Trophoblast cell (in vitro differentiated cells and primary cell): ENCODE data around the gene AP2A2.

ENCODE experiments used
- DNase-seq, 2 donors: peaks; one replicate each; pipeline ENCODE4 v3.0.0-alpha.2; 2016
- H2AFZ ChIP-seq: 2 replicates; pipeline ENCODE4 v1.6.1; 2013; ENCODE audit warnings: low read length, moderate library complexity, mild to moderate bottlenecking; ENCODE audit not compliant: insufficient read depth, poor library complexity
- H2AK5ac ChIP-seq: 2 replicates; pipeline ENCODE4 v1.6.1; 2013; ENCODE audit warnings: mild to moderate bottlenecking, low read length
- H2BK120ac ChIP-seq: 2 replicates; pipeline ENCODE4 v1.6.1; 2013; ENCODE audit warnings: low read length, mild to moderate bottlenecking, moderate library complexity; ENCODE audit not compliant: insufficient read depth, poor library complexity
- H2BK12ac ChIP-seq: 2 replicates; pipeline ENCODE4 v1.6.1; 2013; ENCODE audit warnings: mild to moderate bottlenecking, low read length, moderate library complexity
- H2BK5ac ChIP-seq: 2 replicates; pipeline ENCODE4 v1.6.1; 2013; ENCODE audit warnings: low read length, low read depth, moderate library complexity, mild to moderate bottlenecking; ENCODE audit not compliant: poor library complexity
- H3K14ac ChIP-seq: 2 replicates; pipeline ENCODE4 v1.6.1; 2013; ENCODE audit warnings: mild to moderate bottlenecking, low read length
- H3K18ac ChIP-seq: 2 replicates; pipeline ENCODE4 v1.6.1; 2013; ENCODE audit warnings: mild to moderate bottlenecking, low read length
- H3K23ac ChIP-seq: 2 replicates; pipeline ENCODE4 v1.6.1; 2013; ENCODE audit warnings: low read length
- H3K27ac ChIP-seq: 2 replicates; pipeline ENCODE4 v1.5.1; 2013; ENCODE audit warnings: low read depth, mild to moderate bottlenecking, inconsistent platforms, low read length, moderate library complexity
- H3K27me3 ChIP-seq: 2 replicates; pipeline ENCODE4 v1.6.1; 2013; ENCODE audit warnings: inconsistent platforms, mild to moderate bottlenecking, low read length, moderate library complexity; ENCODE audit not compliant: insufficient read depth
- H3K36me3 ChIP-seq, 2 experiments: 1 replicate in 1 of 2; 2 replicates in 1 of 2; pipeline ENCODE4 v1.6.1; 2013; ENCODE audit warnings: low read length in 2 of 2, mild to moderate bottlenecking in 2 of 2, moderate library complexity in 1 of 2; ENCODE audit not compliant: insufficient read depth in 2 of 2, control insufficient read depth in 1 of 2
- H3K4ac ChIP-seq: 2 replicates; pipeline ENCODE4 v1.6.1; 2013; ENCODE audit warnings: low read depth, mild to moderate bottlenecking, low read length, moderate library complexity
- H3K4me1 ChIP-seq, 2 experiments: 1 replicate in 1 of 2; 2 replicates in 1 of 2; pipeline ENCODE4 v1.6.1; 2013; ENCODE audit warnings: low read length in 2 of 2, mild to moderate bottlenecking in 2 of 2, moderate library complexity in 1 of 2; ENCODE audit not compliant: insufficient read depth in 2 of 2, control insufficient read depth in 1 of 2
- H3K4me2 ChIP-seq: 2 replicates; pipeline ENCODE4 v1.6.1; 2013; ENCODE audit warnings: inconsistent platforms, mild to moderate bottlenecking, low read length, moderate library complexity
- H3K4me3 ChIP-seq: 2 replicates; pipeline ENCODE4 v1.5.1; 2013; ENCODE audit warnings: mild to moderate bottlenecking, low read depth, low read length, inconsistent platforms
- H3K79me1 ChIP-seq: one replicate; pipeline ENCODE4 v1.6.1; 2013; ENCODE audit warnings: low read length
- H3K79me2 ChIP-seq: 2 replicates; pipeline ENCODE4 v1.6.1; 2013; ENCODE audit warnings: low read length, mild to moderate bottlenecking; ENCODE audit not compliant: control insufficient read depth, insufficient read depth, poor library complexity
- H3K9ac ChIP-seq: 2 replicates; pipeline ENCODE4 v1.6.1; 2013; ENCODE audit warnings: mild to moderate bottlenecking, low read length
- H3K9me3 ChIP-seq: 2 replicates; pipeline ENCODE4 v1.6.1; 2013; ENCODE audit warnings: low read depth, mild to moderate bottlenecking, control low read depth, inconsistent platforms, low read length; ENCODE audit not compliant: insufficient read depth
- H4K12ac ChIP-seq: 2 replicates; pipeline ENCODE4 v1.6.1; 2013; ENCODE audit warnings: low read depth, mild to moderate bottlenecking, low read length, moderate library complexity
- H4K8ac ChIP-seq: 2 replicates; pipeline ENCODE4 v1.6.1; 2013; ENCODE audit warnings: low read depth, mild to moderate bottlenecking, low read length, moderate library complexity
- H4K91ac ChIP-seq: one replicate; pipeline ENCODE4 v1.6.1; 2013; ENCODE audit warnings: low read depth, mild to moderate bottlenecking, low read length, moderate library complexity
- WGBS: extraction: QIAGEN DNeasy Blood & Tissue Kit; methylation state at CpG from one replicate; pipeline ENCODE4 v1.1.7; 2013; ENCODE audit warnings: missing lambda C conversion rate; ENCODE audit not compliant: insufficient read length, insufficient coverage; ENCODE audit errors: extremely low coverage; 5-methylcytosine and 5-hydroxymethylcytosine counted together

AP2A2 gene

GRCh38 chr11:1043563-1044096 is 118.0 kb downstream of the AP2A2 start:
- H3K9me3 ChIP-seq: peaks cover 4% of the 10 kb centered on the region

GRCh38 chr11:1044160-1044559 is 118.5 kb downstream of the AP2A2 start:
- H3K18ac ChIP-seq: no peak overlapping the region
- H3K4me2 ChIP-seq: no peak overlapping the region
- H2BK120ac ChIP-seq: no peak overlapping the region
- no peak overlapping the region for H3K27ac ChIP-seq
- no peak overlapping the region for H4K91ac ChIP-seq
- no peak overlapping the region for H2AK5ac ChIP-seq
- peaks cover 2 to 3% of the 10 kb centered on the region in 2 experiments for H3K4me1 ChIP-seq
- no peaks in the 10 kb centered on the region for H3K36me3 ChIP-seq
- no peaks in the 10 kb centered on the region for H3K9me3 ChIP-seq
- H3K9ac ChIP-seq: no peak overlapping the region
- no peak overlapping the region for H4K8ac ChIP-seq
- H3K79me1 ChIP-seq: no peaks in the 10 kb centered on the region
- no peak overlapping the region for H2AFZ ChIP-seq
- no peak overlapping the region for H2BK5ac ChIP-seq
- WGBS: no CpG with 5 or more reads among the region's 6 CpGs
- no peaks in the 10 kb centered on the region for H3K79me2 ChIP-seq
- H3K4me3 ChIP-seq: no peak overlapping the region
- no peak overlapping the region for H4K12ac ChIP-seq
- no peak overlapping the region for H2BK12ac ChIP-seq
- no peaks in the 10 kb centered on the region for H3K27me3 ChIP-seq
- no peak overlapping the region for H3K14ac ChIP-seq
- H3K4ac ChIP-seq: no peak overlapping the region
- H3K23ac ChIP-seq: no peak overlapping the region
- DNase-seq: no peak

More at GRCh38 chr11:1043563-1044096, 118.0 kb downstream of the AP2A2 start:
- no peak overlapping the region for H2BK5ac ChIP-seq
- H3K4me2 ChIP-seq: no peak overlapping the region
- no peak overlapping the region for H3K4ac ChIP-seq
- H2AK5ac ChIP-seq: no peak overlapping the region
- H3K79me1 ChIP-seq: no peaks in the 10 kb centered on the region
- H2BK120ac ChIP-seq: no peak overlapping the region
- H4K8ac ChIP-seq: no peak overlapping the region
- H4K91ac ChIP-seq: no peak overlapping the region
- H3K4me1 ChIP-seq: peaks cover 2 to 3% of the 10 kb centered on the region in 2 experiments
- no peak overlapping the region for H2BK12ac ChIP-seq
- DNase-seq: no peak
- H3K9ac ChIP-seq: no peak overlapping the region
- H3K4me3 ChIP-seq: no peak overlapping the region
- no peak overlapping the region for H4K12ac ChIP-seq
- WGBS: no CpG with 5 or more reads among the region's 20 CpGs
- H3K79me2 ChIP-seq: no peaks in the 10 kb centered on the region
- H3K18ac ChIP-seq: no peak overlapping the region
- no peak overlapping the region for H2AFZ ChIP-seq
- no peaks in the 10 kb centered on the region for H3K27me3 ChIP-seq
- no peaks in the 10 kb centered on the region for H3K36me3 ChIP-seq
- H3K23ac ChIP-seq: no peak overlapping the region
- H3K14ac ChIP-seq: no peak overlapping the region
- no peak overlapping the region for H3K27ac ChIP-seq

DNA sequence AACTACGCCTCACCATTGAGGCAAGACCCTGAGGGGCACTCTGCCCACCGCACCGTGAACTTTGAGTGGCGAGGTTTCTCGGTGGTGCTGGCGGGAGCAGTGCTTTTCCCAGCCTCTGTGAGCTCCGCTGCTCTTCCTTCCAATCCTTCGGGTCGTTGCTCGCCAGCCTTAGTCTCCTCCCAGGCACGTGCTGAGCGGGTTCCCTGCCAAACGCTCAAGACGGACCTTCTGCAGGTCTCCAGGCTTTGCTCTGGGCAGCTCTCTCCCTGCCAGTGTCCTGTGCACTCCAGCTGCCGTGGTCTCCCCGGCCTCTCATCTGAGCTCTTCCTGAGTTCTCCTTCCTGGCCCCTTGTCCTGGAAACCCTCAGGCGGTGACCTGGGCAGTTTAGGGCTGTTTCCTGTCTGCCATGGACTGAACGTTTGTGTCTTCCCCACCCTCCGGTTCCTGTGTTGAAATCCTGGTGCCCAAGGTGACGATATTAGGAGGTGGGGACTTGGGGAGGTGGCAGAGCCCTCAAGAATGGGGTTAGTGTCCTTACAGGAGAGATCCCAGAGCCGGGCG is 122.0 kb downstream of the AP2A2 start:
- Histone ChIP-seq H4K91ac (no peak overlapping the region), H3K27me3 (no peaks in the 10 kb centered on the region), H3K14ac (no peak overlapping the region), H3K23ac (no peak overlapping the region), H3K9me3 (no peaks in the 10 kb centered on the region), H3K27ac (no peak overlapping the region), H3K79me2 (no peaks in the 10 kb centered on the region), H4K8ac (no peak overlapping the region), H3K79me1 (no peaks in the 10 kb centered on the region), H2BK5ac (no peak overlapping the region), H3K18ac (no peak overlapping the region), H3K4me1 (peaks cover 2 to 3% of the 10 kb centered on the region in 2 experiments), H2AFZ (no peak overlapping the region), H2BK120ac (no peak overlapping the region), H2AK5ac (no peak overlapping the region), H3K4me2 (no peak overlapping the region), H3K36me3 (no peaks in the 10 kb centered on the region), H2BK12ac (no peak overlapping the region), H3K4ac (no peak overlapping the region), H3K4me3 (no peak overlapping the region), H4K12ac (no peak overlapping the region), H3K9ac (no peak overlapping the region)
- no CpG with 5 or more reads among the region's 22 CpGs for WGBS
- DNase-seq: no peak

DNA sequence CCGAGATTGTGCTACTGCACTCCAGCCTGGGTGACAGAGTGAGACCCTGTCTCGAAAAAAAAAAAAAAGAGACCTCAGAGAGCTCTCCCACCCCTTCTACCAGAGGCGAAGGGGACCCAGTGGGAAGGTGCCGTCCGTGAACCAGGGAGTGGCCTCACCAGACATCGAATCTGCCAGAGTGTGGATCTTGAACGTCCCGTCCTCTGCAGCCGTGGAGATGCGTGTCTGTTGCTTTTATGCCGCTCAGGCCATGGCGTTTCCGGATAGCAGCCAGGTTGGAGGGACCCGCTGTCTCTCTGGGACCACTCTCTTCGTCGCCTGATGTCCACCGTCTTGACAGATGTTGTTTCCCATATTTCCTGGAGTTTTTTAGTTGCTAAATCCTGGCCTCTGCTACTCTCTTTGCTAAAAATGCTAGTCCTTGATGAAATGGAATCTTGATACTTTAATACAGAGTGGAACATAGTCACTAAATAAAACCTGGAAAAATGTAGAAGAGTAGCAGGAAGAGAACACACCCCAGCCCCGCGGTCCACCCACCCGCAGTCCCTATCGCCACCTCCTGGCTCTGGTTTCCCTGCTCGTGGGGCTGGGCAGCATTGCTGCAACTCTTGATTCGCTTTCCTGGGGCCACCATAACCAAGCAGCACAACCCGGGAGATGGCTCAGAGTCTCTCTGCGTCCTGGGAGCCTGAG is 122.9 kb downstream of the AP2A2 start:
- no peak for DNase-seq
- Histone ChIP-seq H3K4me3 (peak overlapping the region; percentile 20), H3K79me2 (no peaks in the 10 kb centered on the region), H3K4me1 (peaks cover 2 to 3% of the 10 kb centered on the region in 2 experiments), H3K18ac (no peak overlapping the region), H3K27me3 (no peaks in the 10 kb centered on the region), H3K36me3 (no peaks in the 10 kb centered on the region), H4K8ac (no peak overlapping the region), H3K23ac (no peak overlapping the region), H2AK5ac (no peak overlapping the region), H3K9ac (no peak overlapping the region), H2BK5ac (no peak overlapping the region), H2BK120ac (no peak overlapping the region), H2AFZ (no peak overlapping the region), H3K9me3 (peaks cover 2% of the 10 kb centered on the region), H2BK12ac (no peak overlapping the region), H4K12ac (no peak overlapping the region), H4K91ac (no peak overlapping the region), H3K27ac (no peak overlapping the region), H3K79me1 (no peaks in the 10 kb centered on the region), H3K14ac (no peak overlapping the region), H3K4ac (no peak overlapping the region), H3K4me2 (no peak overlapping the region)
- WGBS: no CpG with 5 or more reads among the region's 25 CpGs
